Ishikawa (cell line): ENCODE measurements around the gene CSNK1E.

Source experiments
- CEBPB ChIP-seq: IDR thresholded peaks from 2 replicates; pipeline ENCODE4 v1.6.1; 2012
- CREB1 ChIP-seq: IDR thresholded peaks from 2 replicates; pipeline ENCODE4 v1.6.1; 2012; ENCODE audit warnings: low read depth
- EGR1 ChIP-seq: IDR thresholded peaks from 2 replicates; pipeline ENCODE4 v1.6.1; 2012
- EP300 ChIP-seq: IDR thresholded peaks from 2 replicates; pipeline ENCODE4 v1.6.1; 2012; ENCODE audit warnings: borderline replicate concordance
- FOXM1 ChIP-seq: IDR thresholded peaks from 2 replicates; pipeline ENCODE4 v1.6.1; 2012; ENCODE audit warnings: low read depth, borderline replicate concordance
- NFIC ChIP-seq: IDR thresholded peaks from 2 replicates; pipeline ENCODE4 v1.6.1; 2012
- TAF1 ChIP-seq: IDR thresholded peaks from 2 replicates; pipeline ENCODE4 v1.6.1; 2012; ENCODE audit warnings: low read depth, mild to moderate bottlenecking
- TCF12 ChIP-seq: IDR thresholded peaks from 2 replicates; pipeline ENCODE4 v1.6.1; 2012; ENCODE audit warnings: low read depth
- TEAD4 ChIP-seq: IDR thresholded peaks from 2 replicates; pipeline ENCODE4 v1.6.1; 2012
- YY1 ChIP-seq: IDR thresholded peaks from 2 replicates; pipeline ENCODE4 v1.6.1; 2012; ENCODE audit warnings: low read depth
- ZBTB7A ChIP-seq: IDR thresholded peaks from 2 replicates; pipeline ENCODE4 v1.6.1; 2012; ENCODE audit warnings: low read depth
- TF ChIP-seq, protein P1 (sequence below): IDR thresholded peaks from 2 replicates; pipeline ENCODE4 v1.6.1; 2012
- TF ChIP-seq, protein P2 (sequence below): IDR thresholded peaks from 2 replicates; pipeline ENCODE4 v1.6.1; 2012
- TF ChIP-seq, protein P3 (sequence below): IDR thresholded peaks from 2 replicates; pipeline ENCODE4 v1.6.1; 2012; ENCODE audit warnings: low read depth, mild to moderate bottlenecking

DNA sequence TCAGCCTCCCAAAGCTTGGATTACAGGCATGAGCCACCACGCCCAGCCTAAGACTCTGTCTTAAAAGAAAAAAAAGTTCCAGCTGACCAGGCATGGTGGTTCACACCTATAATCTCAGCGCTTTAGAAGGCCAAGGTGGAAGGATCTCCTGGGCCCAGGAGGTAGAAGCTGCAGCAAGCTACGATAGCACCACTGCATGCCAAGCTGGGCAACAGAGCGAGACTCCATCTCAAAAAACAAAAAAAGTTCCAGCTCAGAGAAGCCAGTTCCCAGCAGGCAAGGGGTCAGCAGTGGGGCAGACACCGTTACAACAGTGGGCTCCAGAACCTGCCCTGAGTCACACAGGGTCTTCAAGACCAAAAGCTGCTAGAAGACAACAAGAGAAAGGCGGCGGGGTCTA, 47.8 kb downstream of the CSNK1E start:
- TF ChIP-seq EP300 (no peak), TEAD4 (no peak), EGR1 (no peak), CEBPB (no peak), TCF12 (no peak), TAF1 (no peak), YY1 (no peak), ZBTB7A (no peak), NFIC (no peak), CREB1 (no peak), FOXM1 (no peak)
- TF ChIP-seq, protein P1, sequence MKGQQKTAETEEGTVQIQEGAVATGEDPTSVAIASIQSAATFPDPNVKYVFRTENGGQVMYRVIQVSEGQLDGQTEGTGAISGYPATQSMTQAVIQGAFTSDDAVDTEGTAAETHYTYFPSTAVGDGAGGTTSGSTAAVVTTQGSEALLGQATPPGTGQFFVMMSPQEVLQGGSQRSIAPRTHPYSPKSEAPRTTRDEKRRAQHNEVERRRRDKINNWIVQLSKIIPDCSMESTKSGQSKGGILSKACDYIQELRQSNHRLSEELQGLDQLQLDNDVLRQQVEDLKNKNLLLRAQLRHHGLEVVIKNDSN: no peak
- TF ChIP-seq, protein P2, sequence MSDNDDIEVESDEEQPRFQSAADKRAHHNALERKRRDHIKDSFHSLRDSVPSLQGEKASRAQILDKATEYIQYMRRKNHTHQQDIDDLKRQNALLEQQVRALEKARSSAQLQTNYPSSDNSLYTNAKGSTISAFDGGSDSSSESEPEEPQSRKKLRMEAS: no peak
- TF ChIP-seq, protein P3, sequence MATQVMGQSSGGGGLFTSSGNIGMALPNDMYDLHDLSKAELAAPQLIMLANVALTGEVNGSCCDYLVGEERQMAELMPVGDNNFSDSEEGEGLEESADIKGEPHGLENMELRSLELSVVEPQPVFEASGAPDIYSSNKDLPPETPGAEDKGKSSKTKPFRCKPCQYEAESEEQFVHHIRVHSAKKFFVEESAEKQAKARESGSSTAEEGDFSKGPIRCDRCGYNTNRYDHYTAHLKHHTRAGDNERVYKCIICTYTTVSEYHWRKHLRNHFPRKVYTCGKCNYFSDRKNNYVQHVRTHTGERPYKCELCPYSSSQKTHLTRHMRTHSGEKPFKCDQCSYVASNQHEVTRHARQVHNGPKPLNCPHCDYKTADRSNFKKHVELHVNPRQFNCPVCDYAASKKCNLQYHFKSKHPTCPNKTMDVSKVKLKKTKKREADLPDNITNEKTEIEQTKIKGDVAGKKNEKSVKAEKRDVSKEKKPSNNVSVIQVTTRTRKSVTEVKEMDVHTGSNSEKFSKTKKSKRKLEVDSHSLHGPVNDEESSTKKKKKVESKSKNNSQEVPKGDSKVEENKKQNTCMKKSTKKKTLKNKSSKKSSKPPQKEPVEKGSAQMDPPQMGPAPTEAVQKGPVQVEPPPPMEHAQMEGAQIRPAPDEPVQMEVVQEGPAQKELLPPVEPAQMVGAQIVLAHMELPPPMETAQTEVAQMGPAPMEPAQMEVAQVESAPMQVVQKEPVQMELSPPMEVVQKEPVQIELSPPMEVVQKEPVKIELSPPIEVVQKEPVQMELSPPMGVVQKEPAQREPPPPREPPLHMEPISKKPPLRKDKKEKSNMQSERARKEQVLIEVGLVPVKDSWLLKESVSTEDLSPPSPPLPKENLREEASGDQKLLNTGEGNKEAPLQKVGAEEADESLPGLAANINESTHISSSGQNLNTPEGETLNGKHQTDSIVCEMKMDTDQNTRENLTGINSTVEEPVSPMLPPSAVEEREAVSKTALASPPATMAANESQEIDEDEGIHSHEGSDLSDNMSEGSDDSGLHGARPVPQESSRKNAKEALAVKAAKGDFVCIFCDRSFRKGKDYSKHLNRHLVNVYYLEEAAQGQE: no peak
